CD14-positive monocyte (primary cell): Measurements from ENCODE around the gene CCDC7. TPM values are rescaled to one million over a fixed set of nuclear protein-coding genes. Genes with fewer than 3 reads are reported as not detected.

Experiments used
- DNase-seq, 3 donors: peaks; one replicate each; pipeline ENCODE4 v3.0.0-alpha.2; 2011 to 2022
- H2AFZ ChIP-seq: 2 replicates; pipeline ENCODE4 v1.6.0; 2012; ENCODE audit warnings: mild to moderate bottlenecking, low read depth, low read length, inconsistent platforms; ENCODE audit not compliant: insufficient read depth, poor library complexity, severe bottlenecking
- H3K27ac ChIP-seq, 2 donors: 1 replicate in 1 of 2; 2 replicates in 1 of 2; pipeline ENCODE4 v1.5.1; 2012 to 2013; ENCODE audit warnings: low read length in 2 of 2, control low read depth in 1 of 2, inconsistent platforms in 1 of 2, low read depth in 1 of 2, mild to moderate bottlenecking in 1 of 2
- H3K27me3 ChIP-seq, 2 donors: one replicate each; pipeline versions ENCODE4 v1.6.0 to v1.6.1; 2011 to 2013; ENCODE audit warnings: low read length in 2 of 2; ENCODE audit not compliant: control insufficient read depth in 2 of 2, insufficient read depth in 2 of 2
- H3K36me3 ChIP-seq, 2 donors: replicated peaks in 1 of 2; 1 replicate in 1 of 2; 2 replicates in 1 of 2; pipeline versions ENCODE4 v1.5.1 to v1.6.1; 2012 to 2013; ENCODE audit warnings: low read length in 2 of 2, control low read depth in 1 of 2, inconsistent platforms in 1 of 2, mild to moderate bottlenecking in 1 of 2; ENCODE audit not compliant: insufficient read depth in 2 of 2, control insufficient read depth in 1 of 2
- H3K4me1 ChIP-seq, 2 donors: 1 replicate in 1 of 2; 2 replicates in 1 of 2; pipeline versions ENCODE4 v1.5.1 to v1.6.1; 2012 to 2013; ENCODE audit warnings: low read length in 2 of 2, control low read depth in 1 of 2, inconsistent platforms in 1 of 2, mild to moderate bottlenecking in 1 of 2, moderate library complexity in 1 of 2; ENCODE audit not compliant: insufficient read depth in 2 of 2, control insufficient read depth in 1 of 2
- H3K4me2 ChIP-seq: replicated peaks from 2 replicates; pipeline ENCODE3; 2012; ENCODE audit warnings: low read length, moderate library complexity, mild to moderate bottlenecking; ENCODE audit not compliant: poor library complexity, severe bottlenecking; ENCODE audit errors: extremely low read depth
- H3K4me3 ChIP-seq, 3 experiments: fragments of 200-600 bp in 1 of 3; sonication (generic) in 1 of 3; replicated peaks in 1 of 3; 1 replicate in 2 of 3; 2 replicates in 1 of 3; pipeline ENCODE4 v1.5.1; 2011 to 2013; ENCODE audit warnings: low read length in 3 of 3, mild to moderate bottlenecking in 3 of 3, control low read depth in 2 of 3, low read depth in 2 of 3, inconsistent platforms in 1 of 3, moderate library complexity in 1 of 3
- H3K79me2 ChIP-seq: 2 replicates; pipeline ENCODE4 v1.6.0; 2012; ENCODE audit warnings: mild to moderate bottlenecking, control low read depth, inconsistent platforms, low read length, moderate library complexity; ENCODE audit not compliant: insufficient read depth
- H3K9ac ChIP-seq: 2 replicates; pipeline ENCODE4 v1.6.0; 2017; ENCODE audit warnings: low read length, mild to moderate bottlenecking; ENCODE audit not compliant: insufficient read depth, poor library complexity, severe bottlenecking
- H3K9me3 ChIP-seq, 2 donors: replicated peaks in 1 of 2; 1 replicate in 1 of 2; 2 replicates in 1 of 2; pipeline versions ENCODE4 v1.5.1 to v1.6.1; 2012 to 2013; ENCODE audit warnings: low read length in 2 of 2, control low read depth in 1 of 2; ENCODE audit not compliant: control insufficient read depth in 1 of 2, insufficient read depth in 1 of 2
- H4K20me1 ChIP-seq: 2 replicates; pipeline ENCODE4 v1.6.0; 2012; ENCODE audit warnings: mild to moderate bottlenecking, low read length, control low read depth, moderate library complexity; ENCODE audit not compliant: insufficient read depth
- H3K27ac Mint-ChIP-seq, 7 donors: one replicate each; pipeline ENCODE4 v1.8.0; 2020; ENCODE audit warnings: mild to moderate bottlenecking in 7 of 7, mixed read lengths in 7 of 7, moderate library complexity in 6 of 7, inconsistent platforms in 2 of 7
- H3K27me3 Mint-ChIP-seq, 3 donors: one replicate each; pipeline ENCODE4 v1.8.0; 2021 to 2022; ENCODE audit warnings: low read depth in 3 of 3, mild to moderate bottlenecking in 3 of 3, mixed read lengths in 3 of 3, moderate library complexity in 3 of 3, inconsistent platforms in 1 of 3
- H3K36me3 Mint-ChIP-seq, 2 donors: one replicate each; pipeline ENCODE4 v1.8.0; 2020; ENCODE audit warnings: mixed read lengths in 2 of 2, inconsistent platforms in 1 of 2, mild to moderate bottlenecking in 1 of 2
- H3K4me1 Mint-ChIP-seq: one replicate; pipeline ENCODE4 v1.8.0; 2020; ENCODE audit warnings: mild to moderate bottlenecking, mixed read lengths
- H3K4me3 Mint-ChIP-seq, 2 donors: one replicate each; pipeline ENCODE4 v1.8.0; 2020; ENCODE audit warnings: mild to moderate bottlenecking in 2 of 2, mixed read lengths in 2 of 2, moderate library complexity in 1 of 2
- H3K9me3 Mint-ChIP-seq, 7 donors: one replicate each; pipeline ENCODE4 v1.8.0; 2020 to 2022; ENCODE audit warnings: mixed read lengths in 7 of 7, mild to moderate bottlenecking in 6 of 7, moderate library complexity in 6 of 7, inconsistent platforms in 2 of 7
- WGBS: methylation state at CpG from one replicate; pipeline ENCODE4 v1.1.5; 2013; ENCODE audit warnings: missing lambda C conversion rate; ENCODE audit not compliant: insufficient coverage; 5-methylcytosine and 5-hydroxymethylcytosine counted together
- intact Hi-C, 2 donors: fragments of 100-400 bp; cut with micrococcal nuclease; formaldehyde crosslinking; loops; one replicate each; pipeline versions ENCODE4 v1.15.0 to v1.15.1; 2023
- polyA plus RNA-seq, 3 donors: library from polyadenylated mRNA; depleted of rRNA in 1 of 3; unstranded in 2 of 3; stranded (reverse) in 1 of 3; fragments of 300-500 nt in 2 of 3; fragments of >200 nt in 1 of 3; fragmentation: Illumina TruSeq in 2 of 3; gene quantifications; 1 replicate in 2 of 3; 2 replicates in 1 of 3; pipeline ENCODE4 v1.2.3, GENCODE V29; 2012 to 2021
- TF ChIP-seq, protein P1 (sequence below): fragments of 200-600 bp; IDR thresholded peaks from one replicate; pipeline ENCODE4 v1.8.0; 2022; ENCODE audit warnings: antibody characterized with exemption, mild to moderate bottlenecking

The CCDC7 gene
- polyA plus RNA-seq, 3 donors: 1.3 to 2.3 (median 2.0) TPM

DNA sequence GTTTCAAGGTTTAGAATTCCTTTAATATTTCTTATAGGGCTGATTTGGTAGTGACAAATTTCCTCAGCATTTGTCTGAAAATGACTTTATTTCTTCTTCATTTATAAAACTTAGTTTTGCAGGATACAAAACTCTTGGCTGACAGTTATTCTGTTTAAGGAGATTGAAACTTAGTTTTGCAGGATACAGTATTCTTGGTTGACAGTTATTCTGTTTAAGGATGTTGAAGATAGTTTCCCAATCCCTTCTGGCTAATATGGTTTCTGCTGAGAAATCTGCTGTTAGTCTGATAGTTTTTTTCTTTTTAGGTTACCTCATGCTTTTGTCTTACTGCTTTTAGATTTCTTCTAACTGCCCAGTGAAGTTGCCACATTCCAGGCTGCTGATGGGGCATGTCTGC, 325.3 kb downstream of the CCDC7 start:
- no peaks in the 10 kb centered on the region for H3K4me1 Mint-ChIP-seq

DNA sequence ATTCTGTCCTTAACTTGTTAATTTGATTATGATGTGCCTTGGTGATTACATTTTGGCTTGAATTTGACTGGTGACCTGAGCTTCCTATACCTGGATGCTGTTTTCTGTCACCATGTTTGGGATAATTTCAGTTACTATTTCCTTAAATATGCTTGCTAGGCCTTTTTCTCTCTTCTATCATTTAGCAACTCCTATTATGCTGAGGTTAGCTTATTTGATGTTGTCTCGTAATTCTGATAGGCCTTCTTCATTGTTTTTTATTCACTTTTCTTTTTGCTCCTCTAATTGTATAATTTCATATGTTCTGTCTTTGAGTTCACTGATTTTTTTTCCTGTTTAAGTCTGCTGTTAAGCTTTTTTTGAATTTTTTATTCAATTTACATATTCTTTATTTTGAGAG, 327.2 kb downstream of the CCDC7 start:
- Mint-ChIP-seq H3K9me3 (peaks cover 4 to 27% (median 20%) of the 10 kb centered on the region in 7 donors), H3K27me3 (peaks cover 0 to 2% (median 1%) of the 10 kb centered on the region in 3 donors), H3K36me3 (no peaks in the 10 kb centered on the region), H3K27ac (no peak overlapping the region), H3K4me3 (no peak overlapping the region), H3K4me1 (no peaks in the 10 kb centered on the region)
- Histone ChIP-seq H3K4me3 (no peak overlapping the region), H3K27me3 (no peaks in the 10 kb centered on the region), H2AFZ (no peak overlapping the region), H3K9ac (no peak overlapping the region), H4K20me1 (no peaks in the 10 kb centered on the region), H3K9me3 (peaks cover 14 to 15% of the 10 kb centered on the region in 2 donors), H3K4me2 (no peak overlapping the region), H3K36me3 (no peaks in the 10 kb centered on the region), H3K4me1 (no peaks in the 10 kb centered on the region), H3K79me2 (no peaks in the 10 kb centered on the region), H3K27ac (no peak overlapping the region)
- no CpG with 5 or more reads among the region's 1 CpG for WGBS
- intact Hi-C loops: no loop called here
- DNase-seq: no peak
- TF ChIP-seq, protein P1, sequence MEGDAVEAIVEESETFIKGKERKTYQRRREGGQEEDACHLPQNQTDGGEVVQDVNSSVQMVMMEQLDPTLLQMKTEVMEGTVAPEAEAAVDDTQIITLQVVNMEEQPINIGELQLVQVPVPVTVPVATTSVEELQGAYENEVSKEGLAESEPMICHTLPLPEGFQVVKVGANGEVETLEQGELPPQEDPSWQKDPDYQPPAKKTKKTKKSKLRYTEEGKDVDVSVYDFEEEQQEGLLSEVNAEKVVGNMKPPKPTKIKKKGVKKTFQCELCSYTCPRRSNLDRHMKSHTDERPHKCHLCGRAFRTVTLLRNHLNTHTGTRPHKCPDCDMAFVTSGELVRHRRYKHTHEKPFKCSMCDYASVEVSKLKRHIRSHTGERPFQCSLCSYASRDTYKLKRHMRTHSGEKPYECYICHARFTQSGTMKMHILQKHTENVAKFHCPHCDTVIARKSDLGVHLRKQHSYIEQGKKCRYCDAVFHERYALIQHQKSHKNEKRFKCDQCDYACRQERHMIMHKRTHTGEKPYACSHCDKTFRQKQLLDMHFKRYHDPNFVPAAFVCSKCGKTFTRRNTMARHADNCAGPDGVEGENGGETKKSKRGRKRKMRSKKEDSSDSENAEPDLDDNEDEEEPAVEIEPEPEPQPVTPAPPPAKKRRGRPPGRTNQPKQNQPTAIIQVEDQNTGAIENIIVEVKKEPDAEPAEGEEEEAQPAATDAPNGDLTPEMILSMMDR: no peak

More for the DNA sequence above, 325.3 kb downstream of the CCDC7 start:
- Histone ChIP-seq H3K9me3 (peaks cover 14 to 15% of the 10 kb centered on the region in 2 donors), H4K20me1 (no peaks in the 10 kb centered on the region), H2AFZ (no peak overlapping the region), H3K27me3 (no peaks in the 10 kb centered on the region), H3K4me3 (no peak overlapping the region), H3K27ac (no peak overlapping the region), H3K4me1 (no peaks in the 10 kb centered on the region), H3K4me2 (no peak overlapping the region), H3K9ac (no peak overlapping the region), H3K79me2 (no peaks in the 10 kb centered on the region), H3K36me3 (no peaks in the 10 kb centered on the region)
- TF ChIP-seq, protein P1: no peak
- Mint-ChIP-seq H3K27ac (no peak overlapping the region), H3K36me3 (no peaks in the 10 kb centered on the region), H3K27me3 (peaks cover 0 to 2% (median 0%) of the 10 kb centered on the region in 3 donors), H3K4me3 (no peak overlapping the region), H3K9me3 (peaks cover 4 to 24% (median 20%) of the 10 kb centered on the region in 7 donors)
- no peak for DNase-seq
- intact Hi-C loops: no loop called here
